NCI-H1436 treated with DMSO at 0.1 percent for 48 hours (cell line): Measurements from ENCODE around the gene PEX11G.

Experiments
- DNase-seq: peaks from one replicate; lab custom pipeline; 2025; lab: John Stamatoyannopoulos, UW

The PEX11G gene

DNA sequence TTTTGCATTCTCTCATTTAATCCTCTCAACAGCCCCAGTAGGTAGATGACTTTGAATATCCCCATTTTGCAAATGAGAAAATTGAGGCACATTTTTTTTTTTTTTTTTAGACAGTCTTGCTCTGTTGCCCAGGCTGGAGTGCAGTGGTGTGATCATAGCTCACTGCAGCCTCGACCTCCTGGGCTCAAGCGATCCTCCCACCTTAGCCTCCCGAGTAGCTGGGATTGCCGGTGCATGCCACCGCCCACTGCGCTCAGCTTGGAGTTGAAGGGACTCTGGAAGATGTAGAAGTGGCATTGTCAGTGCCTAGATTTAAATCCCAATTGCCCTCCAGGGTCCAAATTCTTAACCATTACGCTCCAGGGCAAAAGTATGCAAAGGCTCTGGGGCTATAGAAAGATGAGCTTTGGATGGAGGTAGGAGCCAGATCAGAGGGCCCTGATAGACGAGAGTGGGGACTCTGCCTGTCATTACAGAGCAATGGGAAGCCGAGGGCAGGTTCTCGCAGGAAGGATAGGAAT lies 32.8 kb upstream of the PEX11G start:
- DNase-seq: no peak

DNA sequence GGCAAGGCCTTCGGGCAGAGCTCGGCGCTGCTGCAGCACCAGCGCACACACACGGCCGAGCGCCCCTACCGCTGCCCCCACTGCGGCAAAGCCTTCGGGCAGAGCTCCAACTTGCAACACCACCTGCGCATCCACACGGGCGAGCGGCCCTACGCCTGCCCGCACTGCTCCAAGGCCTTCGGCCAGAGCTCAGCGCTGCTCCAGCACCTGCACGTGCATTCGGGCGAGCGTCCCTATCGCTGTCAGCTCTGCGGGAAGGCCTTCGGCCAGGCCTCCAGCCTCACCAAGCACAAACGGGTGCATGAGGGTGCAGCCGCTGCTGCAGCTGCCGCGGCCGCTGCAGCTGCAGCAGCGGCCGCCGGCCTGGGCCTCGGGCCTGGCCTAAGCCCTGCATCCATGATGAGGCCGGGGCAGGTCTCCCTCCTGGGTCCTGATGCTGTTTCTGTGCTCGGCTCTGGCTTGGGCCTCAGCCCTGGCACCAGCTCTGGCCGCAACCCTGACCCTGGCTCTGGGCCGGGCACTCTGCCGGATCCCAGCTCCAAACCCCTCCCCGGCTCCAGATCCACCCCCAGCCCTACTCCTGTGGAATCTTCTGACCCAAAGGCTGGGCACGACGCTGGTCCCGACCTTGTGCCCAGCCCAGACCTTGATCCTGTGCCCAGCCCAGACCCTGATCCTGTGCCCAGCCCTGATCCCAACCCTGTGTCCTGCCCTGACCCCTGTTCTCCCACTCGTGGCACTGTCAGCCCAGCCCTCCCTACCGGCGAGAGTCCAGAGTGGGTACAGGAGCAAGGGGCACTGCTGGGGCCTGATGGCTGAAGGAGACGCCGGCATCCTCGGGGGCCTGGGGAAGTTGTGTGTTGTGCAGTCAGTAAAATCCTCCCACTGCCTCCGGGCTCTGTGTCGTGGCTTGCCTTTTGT lies 31.6 kb upstream of the PEX11G start:
- no peak for DNase-seq

DNA sequence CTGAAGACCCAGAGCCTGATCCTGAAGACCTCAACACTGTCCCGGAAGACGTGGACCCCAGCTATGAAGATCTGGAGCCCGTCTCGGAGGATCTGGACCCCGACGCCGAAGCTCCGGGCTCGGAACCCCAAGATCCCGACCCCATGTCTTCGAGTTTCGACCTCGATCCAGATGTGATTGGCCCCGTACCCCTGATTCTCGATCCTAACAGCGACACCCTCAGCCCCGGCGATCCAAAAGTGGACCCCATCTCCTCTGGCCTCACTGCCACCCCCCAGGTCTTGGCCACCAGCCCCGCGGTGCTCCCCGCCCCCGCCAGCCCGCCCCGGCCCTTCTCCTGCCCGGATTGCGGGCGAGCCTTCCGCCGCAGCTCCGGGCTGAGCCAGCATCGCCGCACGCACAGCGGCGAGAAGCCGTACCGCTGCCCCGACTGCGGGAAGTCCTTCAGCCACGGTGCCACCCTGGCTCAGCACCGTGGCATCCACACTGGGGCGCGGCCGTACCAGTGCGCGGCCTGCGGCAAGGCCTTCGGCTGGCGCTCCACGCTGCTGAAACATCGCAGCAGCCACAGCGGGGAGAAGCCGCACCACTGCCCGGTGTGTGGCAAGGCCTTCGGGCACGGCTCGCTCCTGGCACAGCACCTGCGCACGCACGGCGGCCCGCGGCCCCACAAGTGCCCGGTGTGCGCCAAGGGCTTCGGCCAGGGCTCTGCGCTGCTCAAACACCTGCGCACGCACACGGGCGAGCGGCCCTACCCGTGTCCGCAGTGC lies 30.7 kb upstream of the PEX11G start:
- no peak for DNase-seq

DNA sequence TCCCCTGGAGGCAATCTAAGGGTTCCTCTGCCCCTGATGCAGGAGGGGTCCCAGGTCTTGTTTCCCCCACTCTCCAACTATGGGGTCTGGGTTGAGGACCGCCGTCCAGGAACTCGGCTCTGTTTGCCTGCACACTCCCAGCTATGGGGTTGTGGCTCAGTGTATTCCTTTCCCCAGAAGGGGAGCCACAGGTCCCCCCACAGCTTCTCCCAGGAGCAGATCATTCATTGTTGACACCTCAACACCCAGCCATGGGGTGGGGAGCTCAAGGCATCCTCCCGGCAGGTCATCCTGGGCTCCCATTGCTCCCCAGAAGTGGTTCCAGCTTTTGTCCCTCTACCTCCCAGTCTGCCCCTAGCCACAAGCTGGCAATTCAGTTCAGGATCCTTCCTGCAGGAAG lies 28.0 kb upstream of the PEX11G start:
- DNase-seq: no peak

DNA sequence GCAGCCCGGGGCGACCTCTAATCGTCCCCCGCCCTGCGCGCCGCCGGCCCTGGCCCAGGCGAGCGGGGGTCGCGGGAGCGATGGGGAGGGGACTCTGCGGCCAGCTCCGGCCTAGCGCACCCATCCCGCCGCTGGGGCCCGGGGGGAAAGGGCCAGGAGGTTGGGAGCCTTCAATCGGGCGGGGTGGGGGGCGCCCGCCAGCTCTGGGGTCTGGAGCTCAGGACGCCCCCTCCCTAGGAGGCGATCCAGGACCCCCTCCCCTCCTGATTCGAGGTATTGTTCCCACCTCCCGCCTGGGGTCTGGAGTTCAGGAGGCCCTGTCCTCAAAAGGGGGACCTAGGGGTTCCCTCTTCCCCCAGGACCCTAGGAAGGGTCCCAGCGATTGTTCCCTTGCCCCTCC lies 27.5 kb upstream of the PEX11G start:
- DNase-seq: no peak

DNA sequence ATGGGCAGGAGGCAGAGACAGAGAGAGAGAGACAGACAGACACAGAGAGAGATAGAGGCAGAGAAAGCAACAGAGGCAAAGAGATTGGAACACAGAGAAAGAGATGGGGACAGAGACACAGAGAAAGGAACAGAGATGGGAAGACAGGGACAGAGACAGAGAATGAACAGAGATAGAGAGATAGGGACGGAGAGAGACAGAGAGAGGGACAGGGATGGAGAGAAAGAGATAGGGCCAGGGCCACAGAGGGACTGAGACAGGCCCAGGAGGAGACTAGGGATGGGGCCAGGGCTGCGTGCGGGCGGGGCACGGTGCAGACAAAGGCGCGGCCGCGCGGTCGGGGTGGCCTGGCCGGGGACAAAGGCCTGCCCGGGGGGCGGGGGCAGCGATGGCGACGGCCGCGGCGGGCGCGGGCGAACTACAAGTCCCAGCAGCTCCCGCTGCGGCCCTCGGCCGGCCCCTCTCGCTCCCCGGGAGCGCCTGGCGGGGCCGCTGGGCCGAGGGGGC lies 26.9 kb upstream of the PEX11G start, which contains the start of gene ZNF358:
TSS of gene ZNF358 (plus strand) at position 459 of the 507 bp plus-strand sequence. CDS start 3,140 bp downstream, outside the sequence.
- DNase-seq: no peak

DNA sequence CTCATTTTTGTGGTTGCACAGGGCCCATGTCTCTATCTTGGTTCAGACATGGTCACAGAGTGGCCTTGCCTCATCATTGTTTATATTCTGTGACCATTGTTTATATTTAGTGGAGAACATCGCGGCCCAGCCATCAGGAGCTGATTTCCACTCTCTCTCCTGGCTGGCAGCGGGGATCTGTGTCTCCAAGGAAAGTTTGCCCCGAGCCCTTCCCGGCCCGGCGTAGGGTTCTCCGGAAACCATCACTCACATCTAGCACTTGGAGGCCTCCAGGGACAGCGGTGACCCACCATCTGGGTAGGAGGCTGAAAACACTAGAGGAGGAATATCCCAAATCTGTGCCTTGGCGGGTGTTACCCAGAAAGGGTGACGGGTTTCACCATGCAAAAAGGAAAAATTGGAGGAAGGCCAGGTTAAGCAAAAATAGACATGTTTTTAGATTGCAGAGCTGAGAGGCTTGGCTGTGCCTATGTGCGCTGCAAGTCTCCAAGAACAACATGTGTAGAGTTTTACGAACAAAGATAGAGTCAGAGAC lies 26.3 kb upstream of the PEX11G start:
- no peak for DNase-seq

DNA sequence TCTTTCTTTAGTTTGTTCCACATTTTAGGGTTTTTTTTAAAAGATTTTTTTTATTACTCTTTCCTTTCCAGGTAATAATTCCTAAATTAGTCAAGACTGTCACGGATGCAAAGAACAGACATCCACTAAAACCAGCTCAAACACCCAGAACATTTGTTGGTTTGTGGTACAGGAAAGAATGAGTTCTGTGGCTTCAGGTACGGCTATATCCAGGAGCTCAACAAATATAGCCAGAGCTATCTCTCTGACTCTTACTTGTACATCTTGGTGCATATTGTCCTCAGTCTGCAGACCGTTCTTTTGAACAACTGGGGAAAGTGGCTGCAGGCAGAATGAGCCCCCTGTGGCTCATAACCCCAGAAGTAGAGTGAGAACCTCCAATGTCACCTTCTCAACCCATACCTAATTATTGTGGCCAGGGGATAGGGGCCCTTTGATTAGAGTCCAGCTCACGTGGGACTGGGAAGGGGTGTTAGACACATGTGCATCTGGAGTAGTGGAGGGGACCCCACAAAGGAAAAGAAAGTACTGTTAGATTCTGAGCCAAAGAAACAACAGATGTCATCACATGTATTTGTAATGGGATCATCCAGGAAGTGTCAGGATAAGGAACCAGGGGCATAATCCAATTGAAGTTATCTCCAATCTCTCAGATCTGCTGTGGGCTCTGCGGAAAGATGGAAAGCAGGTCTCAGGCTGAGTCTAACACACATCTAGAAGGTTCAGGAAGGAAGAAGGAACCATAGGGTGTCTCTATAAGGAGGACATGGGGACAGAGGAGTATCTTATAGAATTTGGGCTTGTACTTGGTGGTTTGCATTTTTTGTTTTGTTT lies 25.2 kb upstream of the PEX11G start:
- DNase-seq: no peak

DNA sequence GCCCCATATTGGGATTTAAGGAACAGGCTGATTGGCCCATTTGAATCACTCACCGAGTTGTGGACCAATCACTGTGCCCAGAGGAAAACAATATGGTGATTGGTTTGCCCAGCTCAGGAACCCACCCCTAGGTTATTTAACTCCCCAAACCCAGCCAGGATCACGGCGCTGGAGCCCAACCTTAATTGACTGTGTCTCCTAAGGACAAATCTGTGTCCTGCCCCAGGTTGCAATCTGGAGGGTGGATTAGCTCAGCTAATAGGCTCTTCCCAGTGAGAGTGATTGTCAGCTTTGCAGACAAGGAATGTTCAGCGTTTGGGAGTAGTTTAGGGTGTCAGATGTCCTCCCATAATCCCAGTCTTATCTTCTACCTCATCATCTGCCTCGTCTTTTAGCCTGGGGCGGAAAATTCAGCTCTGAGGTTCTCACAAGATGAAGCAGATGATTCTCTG lies 23.6 kb upstream of the PEX11G start:
- DNase-seq: no peak

DNA sequence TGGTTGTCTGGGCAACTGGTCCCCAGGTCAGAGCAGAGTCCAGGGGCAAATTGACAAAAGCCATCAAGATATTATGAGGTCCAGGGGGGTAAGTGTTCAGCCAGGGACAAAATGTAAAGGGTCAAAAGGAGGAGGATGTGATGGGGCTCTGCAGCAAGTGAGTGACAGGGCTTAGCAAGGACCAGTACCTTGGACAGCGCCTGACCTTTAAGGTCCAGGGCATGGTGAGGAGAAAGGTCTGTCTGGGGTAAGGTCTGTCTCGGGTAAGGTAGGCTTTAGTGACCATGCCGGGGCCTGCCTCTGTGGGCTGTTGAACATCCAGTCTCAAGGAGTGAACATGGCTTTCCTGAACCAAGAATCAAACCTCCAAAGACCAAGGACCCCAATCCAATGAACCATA lies 20.8 kb upstream of the PEX11G start:
- no peak for DNase-seq

DNA sequence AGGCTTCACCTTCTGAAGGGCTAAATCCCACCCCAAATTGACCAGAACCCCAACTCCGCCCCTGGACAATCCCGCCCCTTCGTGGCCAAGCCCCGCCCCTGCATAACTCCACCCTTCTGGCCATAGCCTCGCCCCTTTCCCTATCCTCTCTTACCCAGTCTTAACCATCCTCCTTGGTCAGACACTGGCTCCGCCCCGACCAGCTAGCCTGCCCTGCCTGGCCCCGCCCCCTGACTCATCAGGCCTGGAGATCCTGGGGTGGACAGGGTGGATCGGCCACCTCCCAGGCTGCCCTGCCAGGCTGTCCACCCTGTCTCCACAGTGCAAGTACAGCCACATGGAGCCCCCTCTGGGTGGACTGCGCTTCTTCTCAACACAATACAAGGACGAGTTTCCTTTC lies 19.0 kb upstream of the PEX11G start:
- no peak for DNase-seq

DNA sequence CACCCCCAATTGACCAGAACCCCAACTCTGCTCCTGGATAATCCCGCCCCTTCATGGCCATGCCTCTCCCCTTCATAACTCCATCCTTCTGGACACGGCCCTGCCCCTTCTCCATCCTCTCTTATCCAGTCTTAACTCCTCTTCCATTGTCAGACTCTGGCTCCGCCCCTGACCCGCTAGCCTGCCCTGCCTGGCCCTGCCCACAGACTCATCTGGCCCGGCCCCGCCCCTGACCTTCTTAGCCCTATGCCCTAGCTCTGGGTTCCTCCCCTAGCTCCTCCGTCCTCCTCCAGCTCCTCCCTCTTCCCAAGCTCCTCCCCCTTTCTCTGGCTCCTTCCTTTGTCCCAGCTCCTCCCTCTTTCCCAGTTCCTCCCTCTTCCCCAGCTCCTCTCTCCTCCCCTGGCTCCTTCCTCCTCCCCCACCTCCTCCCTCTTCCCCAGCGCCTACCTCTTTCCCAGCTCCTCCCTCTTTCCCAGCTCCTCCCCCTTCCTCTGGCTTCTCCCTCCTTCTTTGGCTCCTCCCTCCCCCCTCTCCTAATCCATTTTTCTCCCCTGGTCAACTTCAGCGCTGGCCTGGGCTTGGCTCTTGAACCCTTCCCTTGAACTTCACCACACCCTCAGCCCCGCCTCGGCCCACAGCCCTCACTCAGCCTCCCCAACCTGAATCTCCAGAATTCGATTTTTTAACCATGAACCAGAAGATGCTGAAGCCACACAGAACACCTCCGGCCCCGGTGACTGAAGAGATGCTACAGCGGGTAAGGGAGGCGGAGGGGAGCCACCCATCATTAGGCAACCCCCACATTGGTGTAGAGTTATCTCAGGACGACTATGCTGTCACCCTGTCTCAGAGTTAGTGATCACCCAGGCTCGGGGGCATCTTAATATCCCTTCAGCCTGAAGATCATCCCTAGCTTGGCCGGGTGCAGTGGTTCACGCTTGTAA lies 17.8 kb upstream of the PEX11G start:
- DNase-seq: peak; percentile 81

DNA sequence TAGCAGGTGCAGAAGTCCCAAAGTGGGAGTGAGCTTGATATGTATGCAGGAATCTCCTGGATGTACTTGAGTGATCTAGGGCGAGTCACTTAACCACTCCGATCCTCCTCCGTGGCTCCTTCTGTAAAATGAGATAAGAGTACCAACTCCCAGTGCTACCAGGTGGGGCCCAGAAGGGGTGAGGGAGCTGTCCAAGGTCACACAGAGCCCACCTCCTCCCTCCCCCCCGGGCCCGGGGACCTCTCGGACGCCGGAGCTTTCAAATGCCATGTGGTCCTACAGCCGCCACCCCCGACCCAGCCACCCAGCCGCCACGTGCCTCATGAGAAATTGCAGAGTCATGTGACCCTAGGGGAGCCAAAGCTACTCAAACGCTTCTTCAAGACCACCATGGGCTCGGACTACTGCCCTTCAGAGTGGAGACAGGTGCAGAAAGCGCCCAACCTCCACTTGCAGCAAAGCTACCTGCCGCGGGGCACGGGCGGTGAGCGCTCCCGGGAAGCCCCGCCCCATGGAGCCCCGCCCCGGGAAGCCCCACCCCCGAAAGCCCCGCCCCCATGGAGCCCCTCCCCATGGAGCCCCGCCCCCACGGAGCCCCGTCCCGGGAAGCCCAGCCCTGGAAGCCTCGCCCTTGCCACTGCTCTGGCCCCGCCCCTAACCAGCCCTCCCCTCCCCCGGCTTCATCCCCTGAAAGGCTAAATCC lies 17.0 kb upstream of the PEX11G start:
- no peak for DNase-seq

DNA sequence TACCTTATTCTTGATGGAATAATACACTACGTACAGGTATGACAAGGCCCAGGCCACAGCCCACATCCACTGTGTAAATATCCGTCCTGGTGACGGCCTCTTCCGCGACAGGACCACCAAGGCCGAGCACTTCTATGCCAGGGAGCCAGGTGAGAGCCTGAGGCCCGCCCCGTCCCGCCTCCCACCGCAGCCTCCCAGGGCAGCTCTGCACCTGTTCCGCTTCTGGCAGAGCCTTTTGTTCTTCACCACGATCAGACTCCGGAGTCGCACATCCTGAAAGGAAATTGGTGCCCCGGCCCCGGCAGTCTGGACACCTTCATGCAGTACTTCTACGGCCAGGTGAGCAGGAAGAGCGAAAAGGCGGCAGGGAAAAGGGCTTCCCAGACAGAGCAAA lies 16.4 kb upstream of the PEX11G start:
- no peak for DNase-seq

DNA sequence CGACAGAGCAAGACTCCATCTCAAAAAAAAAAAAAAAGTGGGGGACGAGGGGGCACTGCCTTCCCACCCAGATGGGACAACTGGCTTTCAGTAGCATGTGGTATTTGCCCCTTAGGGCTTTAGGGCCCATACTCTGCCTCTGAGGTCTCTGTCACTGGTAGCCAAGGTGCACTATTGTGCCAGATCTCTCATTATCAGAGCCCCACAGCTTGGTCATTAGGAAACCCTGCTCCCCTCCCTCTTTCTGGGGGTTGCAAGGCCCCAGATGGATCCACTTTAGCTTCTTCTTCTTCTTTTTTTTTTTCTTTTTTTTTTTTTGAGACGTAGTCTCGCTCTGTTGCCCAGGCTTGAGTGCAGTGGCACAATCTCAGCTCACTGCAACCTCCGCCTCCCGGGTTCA lies 15.8 kb upstream of the PEX11G start:
- no peak for DNase-seq

DNA sequence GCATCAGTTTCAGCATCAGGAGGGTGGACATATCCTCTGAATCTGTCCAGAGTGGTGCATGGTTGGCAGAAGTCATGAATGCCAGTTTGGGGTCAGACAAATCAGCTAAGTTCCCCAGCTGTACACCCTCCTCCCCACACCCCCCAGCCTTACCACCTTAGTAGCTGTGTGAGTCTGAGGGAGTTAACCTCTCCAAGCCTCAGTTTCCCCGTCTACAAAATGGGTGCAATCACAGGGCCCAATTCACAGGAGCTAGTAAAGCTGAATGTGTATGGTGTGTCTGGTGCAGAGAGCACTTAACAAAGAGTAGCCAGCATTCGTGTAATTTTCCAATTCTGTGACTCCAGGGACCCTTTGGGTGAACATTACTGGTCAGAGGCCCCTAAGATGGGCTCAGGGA lies 13.7 kb upstream of the PEX11G start:
- no peak for DNase-seq

DNA sequence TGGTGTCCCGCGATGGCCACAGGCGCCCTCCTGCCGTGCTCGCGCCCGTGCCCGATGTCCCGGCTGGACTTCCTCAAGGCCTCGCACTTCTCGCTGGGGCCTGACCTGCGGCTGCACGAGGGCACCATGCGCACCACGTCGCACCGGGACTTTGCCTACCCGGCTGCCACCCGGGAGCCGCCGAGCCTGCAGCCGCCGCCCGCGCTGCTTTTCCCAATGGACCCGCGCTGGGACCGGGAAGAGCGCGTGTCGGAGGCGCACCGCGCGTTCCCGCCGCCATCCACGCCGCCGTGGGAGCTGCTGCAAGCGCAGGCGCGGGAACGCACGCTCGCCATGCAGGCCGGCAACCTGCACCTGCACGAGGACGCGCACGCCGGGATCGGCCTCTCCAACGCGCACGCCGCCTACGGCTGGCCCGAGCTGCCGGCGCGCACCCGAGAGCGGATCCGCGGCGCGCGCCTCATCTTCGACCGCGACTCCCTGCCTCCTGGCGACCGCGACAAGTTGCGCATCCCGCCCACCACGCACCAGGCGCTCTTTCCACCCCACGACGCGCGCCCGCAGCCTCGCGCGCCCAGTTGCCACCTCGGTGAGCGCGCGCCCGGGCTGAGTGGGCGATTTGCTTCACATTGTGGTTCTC lies 12.1 kb upstream of the PEX11G start:
- DNase-seq: peak; percentile 50

DNA sequence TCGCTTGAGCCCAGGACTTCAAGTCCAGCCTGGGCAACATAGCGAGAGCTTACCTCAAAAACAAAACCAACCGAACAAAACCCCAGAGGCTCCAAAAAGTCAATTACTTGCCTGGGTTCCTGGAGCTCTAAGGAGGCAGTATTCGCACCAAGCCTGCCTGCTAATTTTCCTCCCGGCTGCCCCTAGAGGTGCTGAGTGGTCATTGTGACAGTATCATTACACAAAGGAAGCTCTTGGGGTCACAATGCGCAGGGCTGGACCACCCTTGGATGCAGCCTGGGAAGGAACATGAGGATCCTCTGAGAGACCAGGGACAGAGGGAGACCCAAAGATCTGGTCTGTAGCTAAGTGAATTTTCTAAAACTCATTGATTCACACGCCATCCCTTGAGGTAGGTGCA lies 8.5 kb upstream of the PEX11G start:
- DNase-seq: no peak

DNA sequence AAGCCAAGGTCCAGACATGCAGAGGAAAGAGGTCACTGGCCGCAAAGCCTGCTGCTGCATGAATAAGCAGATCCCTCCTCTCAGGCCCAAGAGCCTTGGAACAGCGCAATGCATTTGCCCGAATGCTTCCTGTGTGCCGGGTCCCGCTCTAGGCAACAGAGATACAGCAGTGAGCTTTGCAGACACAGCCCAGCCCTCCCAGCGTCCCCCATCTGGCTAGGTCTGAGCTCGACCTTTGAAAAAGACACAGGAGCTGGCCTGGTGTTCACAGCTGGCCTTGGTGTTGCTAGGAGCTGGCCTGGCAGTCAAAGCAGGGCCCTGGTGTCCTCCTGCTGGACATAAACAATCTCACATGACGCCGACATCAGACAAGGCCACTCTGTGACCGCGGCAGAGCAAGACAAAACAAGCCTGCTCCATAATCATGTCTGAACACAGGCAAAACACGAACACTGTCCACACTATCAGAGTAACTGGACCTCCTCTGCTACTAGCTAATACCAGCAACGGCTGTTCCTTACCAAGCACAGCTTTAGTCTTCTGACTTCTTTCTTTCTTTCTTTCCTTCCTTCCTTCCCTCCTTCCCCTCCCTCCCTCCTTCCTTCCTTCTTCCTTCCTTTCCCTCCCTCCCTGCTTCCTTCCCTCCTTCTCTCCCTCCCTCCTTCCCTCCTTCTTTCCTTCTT lies 5.7 kb upstream of the PEX11G start:
- no peak for DNase-seq
